NB4 (cell line): ENCODE results near the gene PTPN4.

ENCODE experiments used
- DNase-seq: peaks from one replicate; pipeline ENCODE4 v3.0.0; 2010; ENCODE audit warnings: low read depth
- H3K4me3 ChIP-seq: one replicate; pipeline ENCODE4 v1.5.1; 2011; ENCODE audit warnings: mild to moderate bottlenecking, low read depth, low read length, moderate library complexity
- MYC ChIP-seq: IDR thresholded peaks from 2 replicates; pipeline ENCODE4 v1.6.1; 2011; ENCODE audit warnings: low read depth, low read length
- POLR2A ChIP-seq: IDR thresholded peaks from 2 replicates; pipeline ENCODE4 v1.6.1; 2011; ENCODE audit warnings: mild to moderate bottlenecking; ENCODE audit not compliant: insufficient read length; ENCODE audit errors: extremely low read depth
- TF ChIP-seq, protein P1 (sequence below): IDR thresholded peaks from one replicate; pipeline ENCODE4 v1.5.1; 2012; ENCODE audit warnings: low read depth, low read length
- TF ChIP-seq, protein P2 (sequence below): IDR thresholded peaks from 2 replicates; pipeline ENCODE4 v1.6.1; 2011; ENCODE audit warnings: low read depth, low read length

PTPN4 gene

DNA sequence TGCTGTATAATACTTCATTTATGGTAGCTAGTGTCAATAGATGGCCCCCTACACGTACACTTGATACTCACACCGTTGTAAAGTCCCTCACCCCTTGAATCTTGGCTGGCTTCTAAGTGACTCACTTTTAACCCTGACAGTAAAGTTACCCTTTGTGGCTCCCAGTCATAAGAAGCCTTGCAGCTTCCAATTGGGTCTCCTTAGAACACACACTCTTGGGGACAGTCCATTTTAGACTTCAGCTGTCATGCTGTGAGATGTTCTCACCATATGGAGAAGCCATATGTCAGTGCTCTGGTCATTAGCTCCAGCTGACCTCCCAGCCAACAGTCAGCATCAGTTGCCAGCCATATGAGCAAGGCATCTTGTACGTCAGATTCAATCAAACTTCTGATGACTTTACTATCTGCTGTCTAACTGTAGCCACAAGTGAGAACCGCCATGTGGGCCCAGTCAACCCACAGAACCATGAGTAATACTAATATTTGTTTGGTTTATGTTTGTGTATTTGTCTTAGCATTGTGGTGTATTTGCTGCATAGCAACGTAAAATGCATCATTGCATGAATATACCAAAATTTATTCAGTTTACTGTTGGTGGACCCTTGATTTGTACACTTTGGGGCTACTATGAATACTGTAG is 68.3 kb downstream of the PTPN4 start:
- no peak overlapping the region for H3K4me3 ChIP-seq
- no peak for DNase-seq

DNA sequence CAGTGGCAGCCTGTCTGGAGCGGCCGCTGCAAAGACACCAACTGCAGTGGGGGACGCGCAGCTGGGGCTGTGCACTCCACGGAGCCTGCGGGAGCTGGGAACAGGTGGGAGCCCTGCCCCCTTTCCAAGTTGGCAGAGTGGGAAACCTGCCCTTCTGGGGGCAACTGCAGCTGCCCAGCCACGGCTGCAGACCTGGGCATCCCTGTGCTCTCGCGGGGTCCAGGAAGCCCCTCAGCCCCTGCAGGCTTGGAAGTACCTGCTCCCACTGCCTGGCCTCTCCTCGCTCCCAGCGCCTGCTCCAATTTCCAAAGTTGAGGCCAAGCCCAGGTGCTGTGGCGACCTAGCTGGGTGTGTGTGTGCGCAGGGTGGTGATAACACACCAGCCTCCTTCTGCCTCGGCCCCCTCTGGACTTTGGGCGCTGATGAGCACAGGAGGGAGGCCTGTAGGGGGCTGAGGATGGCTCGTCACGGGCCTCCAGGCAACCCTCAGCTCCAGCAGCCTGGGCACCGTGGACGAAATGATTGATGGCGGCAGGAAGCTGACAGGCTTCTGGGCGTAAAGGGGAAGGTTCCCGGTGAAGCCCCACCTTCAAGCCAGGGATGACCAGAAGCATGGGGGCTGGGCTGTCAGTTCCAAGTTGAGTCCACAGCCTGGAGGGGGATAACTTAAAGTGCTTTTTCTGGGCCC is 76.9 kb downstream of the PTPN4 start:
- H3K4me3 ChIP-seq: no peak overlapping the region
- DNase-seq: no peak
- TF ChIP-seq MYC: no peak

More for the DNA sequence above, 68.3 kb downstream of the PTPN4 start:
- TF ChIP-seq POLR2A (no peak), MYC (no peak)
- TF ChIP-seq, protein P1, sequence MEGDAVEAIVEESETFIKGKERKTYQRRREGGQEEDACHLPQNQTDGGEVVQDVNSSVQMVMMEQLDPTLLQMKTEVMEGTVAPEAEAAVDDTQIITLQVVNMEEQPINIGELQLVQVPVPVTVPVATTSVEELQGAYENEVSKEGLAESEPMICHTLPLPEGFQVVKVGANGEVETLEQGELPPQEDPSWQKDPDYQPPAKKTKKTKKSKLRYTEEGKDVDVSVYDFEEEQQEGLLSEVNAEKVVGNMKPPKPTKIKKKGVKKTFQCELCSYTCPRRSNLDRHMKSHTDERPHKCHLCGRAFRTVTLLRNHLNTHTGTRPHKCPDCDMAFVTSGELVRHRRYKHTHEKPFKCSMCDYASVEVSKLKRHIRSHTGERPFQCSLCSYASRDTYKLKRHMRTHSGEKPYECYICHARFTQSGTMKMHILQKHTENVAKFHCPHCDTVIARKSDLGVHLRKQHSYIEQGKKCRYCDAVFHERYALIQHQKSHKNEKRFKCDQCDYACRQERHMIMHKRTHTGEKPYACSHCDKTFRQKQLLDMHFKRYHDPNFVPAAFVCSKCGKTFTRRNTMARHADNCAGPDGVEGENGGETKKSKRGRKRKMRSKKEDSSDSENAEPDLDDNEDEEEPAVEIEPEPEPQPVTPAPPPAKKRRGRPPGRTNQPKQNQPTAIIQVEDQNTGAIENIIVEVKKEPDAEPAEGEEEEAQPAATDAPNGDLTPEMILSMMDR: no peak
- TF ChIP-seq, protein P2, sequence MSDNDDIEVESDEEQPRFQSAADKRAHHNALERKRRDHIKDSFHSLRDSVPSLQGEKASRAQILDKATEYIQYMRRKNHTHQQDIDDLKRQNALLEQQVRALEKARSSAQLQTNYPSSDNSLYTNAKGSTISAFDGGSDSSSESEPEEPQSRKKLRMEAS: no peak

DNA sequence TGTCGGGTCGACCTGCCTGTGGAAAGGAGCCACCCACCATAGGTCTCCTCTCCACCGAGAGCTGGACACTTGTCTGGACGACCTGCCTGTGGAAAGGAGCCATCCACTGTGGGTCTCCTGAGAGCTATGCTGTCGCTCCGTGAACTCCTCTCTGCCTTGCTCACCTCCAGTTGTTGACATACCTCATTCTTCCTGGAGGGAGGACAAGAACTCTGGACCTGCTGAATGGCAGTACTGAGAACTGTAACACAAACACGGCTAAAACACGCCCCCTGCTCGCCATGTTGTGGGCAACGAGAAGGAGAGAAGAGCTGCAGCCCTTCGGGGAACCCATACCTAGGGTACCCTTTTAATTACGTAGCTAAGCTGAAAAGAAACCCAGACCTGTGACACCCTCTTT is 77.6 kb downstream of the PTPN4 start:
- DNase-seq: no peak
- H3K4me3 ChIP-seq: no peak overlapping the region
- TF ChIP-seq, protein P1: no peak
- TF ChIP-seq, protein P2: no peak
- TF ChIP-seq POLR2A: no peak
- no peak for TF ChIP-seq MYC

DNA sequence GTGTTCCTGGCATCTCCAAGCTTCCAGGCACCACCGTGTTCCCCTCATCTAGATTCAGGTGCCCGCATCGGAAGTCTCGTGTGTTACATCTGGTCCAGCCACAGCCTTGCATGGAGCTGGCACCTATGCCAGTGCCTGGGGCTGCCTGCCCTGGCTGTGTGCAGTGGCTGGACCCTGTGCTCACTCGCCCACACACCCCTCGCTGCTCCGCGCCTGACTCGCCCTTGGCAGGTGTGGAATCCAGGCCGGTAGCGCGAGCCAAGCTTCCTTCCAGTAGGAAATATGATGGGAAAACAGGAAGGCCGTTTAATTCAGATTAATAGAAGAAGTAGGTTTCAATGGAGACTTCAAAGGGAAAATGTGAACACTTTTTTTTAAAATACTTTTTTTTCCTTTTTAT is 78.0 kb downstream of the PTPN4 start:
- H3K4me3 ChIP-seq: no peak overlapping the region
- TF ChIP-seq, protein P1: no peak
- no peak for TF ChIP-seq POLR2A
- TF ChIP-seq MYC: no peak
- TF ChIP-seq, protein P2: no peak
- DNase-seq: no peak

DNA sequence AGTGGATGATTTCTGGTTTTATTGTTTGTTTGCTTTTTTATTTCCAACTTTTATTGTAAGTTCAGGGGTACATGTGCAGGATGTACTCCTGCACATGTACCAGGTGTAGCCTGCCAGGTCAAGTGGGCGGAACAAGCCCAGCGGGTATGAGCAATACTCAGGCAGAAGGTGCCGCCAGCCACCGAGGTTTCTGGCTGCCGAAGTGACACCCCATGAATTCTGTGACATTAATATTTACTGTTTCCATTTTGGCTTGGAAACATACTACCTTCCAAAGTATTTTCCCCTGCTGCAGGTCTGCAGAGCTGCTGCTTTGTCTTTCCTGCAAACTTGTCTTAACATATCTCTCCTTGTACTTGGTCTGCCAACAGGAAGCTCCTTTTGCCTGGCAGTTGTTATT is 78.5 kb downstream of the PTPN4 start:
- no peak overlapping the region for H3K4me3 ChIP-seq
- no peak for DNase-seq
- TF ChIP-seq, protein P1: no peak
- TF ChIP-seq POLR2A (no peak), MYC (no peak)
- TF ChIP-seq, protein P2: no peak

DNA sequence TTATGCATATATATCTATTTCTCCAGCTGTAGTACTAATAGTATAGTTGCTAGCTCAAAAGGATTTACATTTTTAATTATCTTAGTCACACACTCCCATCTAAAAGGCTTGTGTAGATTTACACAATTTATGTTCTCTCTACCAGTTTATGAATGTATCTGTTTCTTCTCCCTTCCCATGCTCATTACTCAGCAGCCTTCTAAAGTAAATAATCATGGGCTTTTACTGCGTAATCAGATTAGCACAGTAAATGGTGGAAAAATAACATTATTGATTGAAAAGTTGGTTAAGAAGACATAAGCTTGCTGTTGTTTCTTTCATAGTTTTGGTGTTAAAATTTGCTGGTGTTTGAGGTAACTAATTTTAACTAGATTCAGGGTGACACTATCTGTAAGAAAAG is 81.8 kb downstream of the PTPN4 start:
- no peak overlapping the region for H3K4me3 ChIP-seq
- no peak for DNase-seq
- TF ChIP-seq POLR2A (no peak), MYC (no peak)
- TF ChIP-seq, protein P1: no peak
- TF ChIP-seq, protein P2: no peak
